Mammary epithelial cell (primary cell): ENCODE measurements around the gene MCU.
"Not testable (repeated sequence)": the region's sequence is repeated elsewhere in the genome, so short reads cannot be mapped to it uniquely, and the experiment has no call there.

Source experiments
- EZH2 ChIP-seq: IDR thresholded peaks from 2 replicates; pipeline ENCODE4 v1.6.1; 2012; ENCODE audit warnings: low read length, inconsistent platforms, borderline replicate concordance
- TF ChIP-seq, protein P1 (sequence below), 2 donors: IDR thresholded peaks in 1 of 2; conservative IDR thresholded peaks in 1 of 2; 2 replicates each; pipeline ENCODE4 v1.5.1; 2011 to 2012; ENCODE audit warnings: inconsistent platforms in 2 of 2, low read length in 2 of 2, mild to moderate bottlenecking in 2 of 2, control low read depth in 1 of 2, low read depth in 1 of 2; ENCODE audit not compliant: insufficient read depth in 1 of 2; ENCODE audit errors: extremely low read depth in 1 of 2

DNA sequence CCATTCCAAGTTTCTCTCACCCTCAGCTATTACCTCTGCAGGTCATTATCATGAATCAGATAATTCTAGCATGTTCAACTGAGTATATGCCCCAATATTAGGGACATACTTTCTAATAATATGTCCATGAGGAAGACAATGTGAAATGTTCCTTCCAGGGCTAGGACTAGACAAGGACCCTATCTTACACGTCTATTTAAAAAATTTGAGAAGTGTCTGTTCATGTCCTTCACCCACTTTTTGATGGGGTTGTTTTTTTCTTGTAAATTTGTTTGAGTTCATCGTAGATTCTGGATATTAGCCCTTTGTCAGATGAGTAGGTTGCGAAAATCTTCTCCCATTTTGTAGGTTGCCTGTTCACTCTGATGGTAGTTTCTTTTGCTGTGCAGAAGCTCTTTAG lies 45.0 kb upstream of the MCU start:
- TF ChIP-seq, protein P1, sequence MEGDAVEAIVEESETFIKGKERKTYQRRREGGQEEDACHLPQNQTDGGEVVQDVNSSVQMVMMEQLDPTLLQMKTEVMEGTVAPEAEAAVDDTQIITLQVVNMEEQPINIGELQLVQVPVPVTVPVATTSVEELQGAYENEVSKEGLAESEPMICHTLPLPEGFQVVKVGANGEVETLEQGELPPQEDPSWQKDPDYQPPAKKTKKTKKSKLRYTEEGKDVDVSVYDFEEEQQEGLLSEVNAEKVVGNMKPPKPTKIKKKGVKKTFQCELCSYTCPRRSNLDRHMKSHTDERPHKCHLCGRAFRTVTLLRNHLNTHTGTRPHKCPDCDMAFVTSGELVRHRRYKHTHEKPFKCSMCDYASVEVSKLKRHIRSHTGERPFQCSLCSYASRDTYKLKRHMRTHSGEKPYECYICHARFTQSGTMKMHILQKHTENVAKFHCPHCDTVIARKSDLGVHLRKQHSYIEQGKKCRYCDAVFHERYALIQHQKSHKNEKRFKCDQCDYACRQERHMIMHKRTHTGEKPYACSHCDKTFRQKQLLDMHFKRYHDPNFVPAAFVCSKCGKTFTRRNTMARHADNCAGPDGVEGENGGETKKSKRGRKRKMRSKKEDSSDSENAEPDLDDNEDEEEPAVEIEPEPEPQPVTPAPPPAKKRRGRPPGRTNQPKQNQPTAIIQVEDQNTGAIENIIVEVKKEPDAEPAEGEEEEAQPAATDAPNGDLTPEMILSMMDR (conservative IDR thresholded peaks at IDR 0.05 in 1 of 2, IDR thresholded peaks at IDR 0.05 in 1 of 2; ENCODE audit: extremely low read depth in 1 of 2, insufficient read depth in 1 of 2, low read depth in 1 of 2, low read length in 2 of 2) = not testable (repeated sequence)
- not testable (repeated sequence) for TF ChIP-seq EZH2
